ENCODE results near the gene FBXO7.

Gene FBXO7

DNA sequence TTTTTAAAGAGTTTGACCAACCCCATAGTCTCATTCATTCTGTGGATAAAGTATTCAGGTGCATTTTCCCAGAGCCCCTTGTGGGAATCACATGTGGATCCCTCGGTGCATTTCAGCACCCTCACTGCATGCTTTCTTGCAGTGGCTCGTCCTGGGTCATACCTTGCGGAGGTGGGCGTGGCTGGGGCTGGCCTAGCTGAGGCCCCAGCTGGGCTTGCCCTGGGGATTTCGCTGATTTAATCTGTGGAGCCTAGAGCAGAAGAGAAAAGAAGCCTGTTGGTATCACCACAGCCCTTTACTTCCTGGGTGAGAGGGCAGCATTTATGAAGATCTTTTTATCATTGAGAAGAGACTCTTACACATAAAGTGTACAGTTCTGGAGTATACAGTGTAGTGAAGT is 53.1 kb downstream of the FBXO7 start:
- no peak for DNase-seq
- in situ Hi-C loops (cut with MboI; ENCODE audit: low pct_unique_long_range_greater_than_20kb, low sequenced_read_pairs) = loop anchor here (10.0 to 25.0 kb wide), 2 partner anchors 267 to 460 kb away; no protein-coding TSS in a partner anchor

DNA sequence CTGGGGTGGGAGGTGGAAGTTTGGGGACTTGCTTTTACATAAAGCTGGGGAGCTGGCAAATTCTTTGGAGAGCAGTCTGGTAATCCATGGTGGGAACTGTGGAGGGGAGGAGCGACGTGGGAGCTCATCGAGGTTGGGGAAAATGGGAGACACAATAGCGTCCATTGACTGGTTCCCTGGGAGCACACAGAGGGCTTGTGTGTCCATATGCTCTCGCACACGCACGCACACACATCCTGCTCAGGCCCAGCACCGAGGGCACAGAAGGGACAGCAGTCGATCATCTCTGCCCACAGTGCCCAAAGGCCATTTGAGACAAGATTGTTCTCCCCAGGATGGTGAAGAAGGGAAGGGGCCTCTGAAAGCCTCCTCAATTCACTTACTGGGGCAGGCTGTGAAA is 53.7 kb downstream of the FBXO7 start:
- no peak for DNase-seq
- in situ Hi-C loops (cut with MboI; ENCODE audit: low pct_unique_long_range_greater_than_20kb, low sequenced_read_pairs) = loop anchor here (10.0 to 25.0 kb wide), 2 partner anchors 266 to 459 kb away; no protein-coding TSS in a partner anchor

DNA sequence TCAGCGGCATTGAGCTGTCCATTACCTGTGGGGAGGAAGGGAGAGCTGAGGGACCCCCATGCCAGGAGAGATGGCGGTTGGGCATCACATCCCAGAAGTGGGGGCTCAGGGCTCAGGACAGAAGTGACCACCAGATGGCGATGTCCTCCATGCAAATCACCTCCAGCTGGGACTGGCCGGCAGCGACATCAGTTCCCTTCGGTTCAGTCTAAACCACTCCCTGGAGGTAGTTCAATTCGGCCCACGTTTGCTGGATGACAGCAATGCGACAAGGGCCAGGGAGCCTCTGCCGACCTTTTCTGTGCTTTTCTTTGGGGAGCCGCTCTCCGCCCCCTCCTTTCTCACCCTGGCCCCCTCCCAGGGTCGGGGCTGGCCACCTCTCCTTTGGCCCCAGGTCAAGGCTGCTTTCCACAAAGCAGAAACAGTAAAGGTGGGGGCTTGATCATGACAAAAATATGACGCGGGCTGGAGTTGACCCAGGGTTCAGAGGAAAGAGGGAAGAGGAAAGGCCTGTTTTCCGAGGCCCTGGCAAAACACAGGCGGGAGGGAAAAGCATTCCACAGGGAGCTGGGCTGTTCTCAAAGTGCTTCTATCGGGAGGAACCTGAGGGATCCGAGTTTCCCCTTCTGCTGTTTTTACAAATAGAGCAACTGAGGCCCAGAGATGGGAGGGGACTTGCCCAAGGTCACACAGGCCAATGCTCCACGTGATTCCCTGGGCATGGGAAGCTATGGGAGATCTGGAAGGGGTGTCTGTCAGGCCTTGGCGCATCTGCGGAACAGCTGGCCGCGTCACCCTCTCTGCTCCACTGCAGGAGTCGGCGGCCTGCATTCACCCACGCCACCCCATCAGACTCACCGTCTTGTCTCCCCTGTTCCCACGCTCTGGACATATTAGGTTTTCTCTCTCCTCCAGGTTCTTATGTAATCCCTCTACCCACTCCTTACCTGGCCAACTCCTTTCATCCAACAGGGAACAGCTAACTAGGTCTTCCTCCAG is 54.7 kb downstream of the FBXO7 start:
- peak; percentile 76 for DNase-seq
- in situ Hi-C loops (cut with MboI; ENCODE audit: low pct_unique_long_range_greater_than_20kb, low sequenced_read_pairs) = loop anchor here (10.0 to 25.0 kb wide), 2 partner anchors 266 to 458 kb away; no protein-coding TSS in a partner anchor

- in situ Hi-C loops (cut with MboI; ENCODE audit: low pct_unique_long_range_greater_than_20kb, low sequenced_read_pairs) = loop anchor here (25.0 kb wide), 1 partner anchor 456 kb away; no protein-coding TSS in a partner anchor
- no peak for DNase-seq
These were observed 56.6 kb downstream of the FBXO7 start for GRCh38 chr22:32531228-32531627.

DNA sequence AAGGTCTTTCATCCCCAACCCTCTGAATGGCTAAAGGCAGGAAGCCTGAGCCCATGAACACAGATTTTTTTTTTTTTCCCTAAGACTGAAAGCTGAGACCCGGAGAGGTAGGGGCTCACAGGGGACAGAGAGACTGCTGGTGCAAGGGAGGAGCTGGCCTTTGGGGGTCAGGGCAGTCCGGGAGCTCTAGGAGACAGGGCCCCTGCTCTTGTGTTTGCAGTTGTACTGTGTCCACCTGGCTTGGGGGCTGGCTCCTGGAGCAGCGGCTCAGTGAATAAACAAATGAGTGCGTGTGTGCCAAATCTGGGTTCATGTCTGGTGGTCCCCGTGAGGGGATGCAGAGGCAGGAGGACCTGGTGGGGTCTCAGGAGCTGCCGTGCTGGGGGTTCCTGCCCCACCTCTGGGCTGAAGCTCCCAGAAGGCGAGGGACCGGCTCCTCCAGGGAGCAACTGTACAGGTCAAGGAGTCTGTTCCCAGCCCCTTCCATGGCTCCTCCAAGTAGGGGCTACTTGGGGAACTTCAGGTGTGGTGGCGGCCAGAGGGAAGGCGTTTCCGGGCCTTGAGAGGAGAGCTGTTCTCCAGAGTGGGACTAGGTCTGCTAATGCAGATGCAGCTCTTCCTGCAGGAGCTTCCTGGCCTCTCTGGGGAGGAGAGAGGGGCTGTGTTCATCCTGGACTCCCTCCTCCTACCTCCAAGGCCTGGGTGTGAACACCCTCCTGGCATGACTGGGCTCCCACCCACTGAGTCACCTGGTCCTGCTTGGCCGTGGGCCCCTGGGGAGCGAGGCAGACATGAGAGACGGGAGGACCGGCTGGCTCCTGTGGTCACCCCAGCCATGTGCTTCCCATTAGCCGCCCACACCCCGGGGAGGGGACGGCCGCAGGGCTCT is 57.6 kb downstream of the FBXO7 start:
- DNase-seq = no peak
- in situ Hi-C loops (cut with MboI; ENCODE audit: low pct_unique_long_range_greater_than_20kb, low sequenced_read_pairs) = loop anchor here (25.0 kb wide), 1 partner anchor 455 kb away; no protein-coding TSS in a partner anchor

DNA sequence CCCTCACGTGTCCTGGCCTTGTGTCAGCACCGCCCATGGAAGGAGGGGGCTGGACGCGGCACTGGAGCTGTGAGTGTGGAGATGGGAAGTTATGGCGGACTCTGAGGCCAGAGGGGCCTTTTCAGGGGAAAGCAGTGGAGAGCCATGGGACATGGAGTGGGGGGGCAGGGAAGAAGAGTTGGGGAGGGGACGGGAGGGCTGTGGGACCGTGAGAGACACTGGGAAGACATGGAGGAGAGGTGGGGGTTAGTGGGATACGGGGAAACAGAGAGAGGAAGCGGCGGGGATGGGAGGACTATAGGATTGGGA is 58.2 kb downstream of the FBXO7 start:
- no peak for DNase-seq
- in situ Hi-C loops (cut with MboI; ENCODE audit: low pct_unique_long_range_greater_than_20kb, low sequenced_read_pairs) = loop anchor here (25.0 kb wide), 1 partner anchor 455 kb away; no protein-coding TSS in a partner anchor

GRCh38 chr22:32533265-32534111 is 58.9 kb downstream of the FBXO7 start:
- no peak for DNase-seq
- in situ Hi-C loops (cut with MboI; ENCODE audit: low pct_unique_long_range_greater_than_20kb, low sequenced_read_pairs) = loop anchor here (25.0 kb wide), 1 partner anchor 454 kb away; no protein-coding TSS in a partner anchor

DNA sequence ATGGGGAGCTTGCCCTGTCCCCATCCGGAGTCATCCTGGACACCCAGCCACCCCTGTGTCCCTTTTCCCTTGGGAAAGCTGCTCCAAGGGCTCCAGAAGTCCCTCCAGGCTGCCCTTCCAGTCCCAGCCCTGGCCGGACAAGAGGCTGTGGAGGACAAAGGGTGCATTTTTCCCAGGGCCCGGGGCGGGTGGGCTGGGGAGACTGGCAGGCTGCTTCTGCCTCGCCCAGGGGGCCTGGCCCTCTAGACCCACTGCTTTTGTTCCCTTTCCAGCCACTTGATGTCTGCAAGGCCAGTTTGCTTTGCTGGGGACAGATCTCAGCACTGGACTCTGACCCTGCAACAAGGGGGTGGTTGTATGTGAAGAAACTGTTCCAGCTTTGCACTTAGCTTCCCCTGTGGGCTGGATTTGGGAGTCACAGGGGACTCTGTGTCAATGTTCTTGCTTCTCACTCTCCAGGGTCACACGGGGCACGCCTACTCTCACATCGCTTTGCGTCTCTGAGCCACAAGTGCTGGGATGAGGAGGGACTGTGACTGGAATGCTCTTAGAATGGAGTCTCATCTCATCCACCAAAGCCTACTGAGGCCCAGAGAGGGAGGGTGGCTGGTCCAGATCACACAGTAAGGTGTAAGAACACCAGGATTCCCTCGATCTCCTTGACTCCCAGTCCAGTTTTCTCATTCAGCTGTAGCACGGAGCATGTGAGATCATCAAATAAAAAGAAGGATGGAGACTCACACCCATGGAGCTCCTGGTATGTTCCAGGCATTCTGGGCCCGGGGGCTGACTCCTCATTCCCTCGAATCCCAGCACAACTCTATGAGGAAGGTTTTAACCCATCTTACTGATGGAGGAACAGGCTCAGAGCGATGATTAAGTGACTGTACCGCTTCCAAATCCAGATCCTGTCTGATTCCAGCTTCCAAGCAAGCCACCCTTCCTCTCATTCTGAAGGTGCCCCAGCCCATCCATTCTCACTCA is 59.9 kb downstream of the FBXO7 start:
- in situ Hi-C loops (cut with MboI; ENCODE audit: low pct_unique_long_range_greater_than_20kb, low sequenced_read_pairs) = loop anchor here (25.0 kb wide), 1 partner anchor 453 kb away; no protein-coding TSS in a partner anchor
- DNase-seq = no peak

- no peak for DNase-seq
- in situ Hi-C loops (cut with MboI; ENCODE audit: low pct_unique_long_range_greater_than_20kb, low sequenced_read_pairs) = loop anchor here (25.0 kb wide), 1 partner anchor 452 kb away; no protein-coding TSS in a partner anchor
These were observed 61.0 kb downstream of the FBXO7 start for GRCh38 chr22:32535531-32536190.

DNA sequence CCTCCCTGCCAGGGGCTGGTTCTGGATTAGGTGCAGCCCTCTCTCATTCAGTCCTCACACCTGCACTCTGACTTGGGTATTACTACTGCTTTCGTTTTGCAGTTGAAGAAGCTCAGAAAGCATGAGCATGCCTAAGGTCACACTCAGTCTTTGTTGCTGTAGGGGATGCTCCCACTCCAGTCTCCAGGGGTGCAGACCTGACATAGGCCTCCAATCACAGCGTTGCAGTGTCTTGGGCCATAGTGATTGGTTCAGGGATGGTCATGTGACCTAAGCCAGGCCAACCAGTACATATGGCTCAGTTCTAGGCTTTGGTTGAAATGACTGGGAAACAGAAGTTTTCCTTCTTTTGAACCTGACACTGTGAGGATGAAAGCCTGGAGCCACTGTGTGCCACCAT is 61.7 kb downstream of the FBXO7 start:
- in situ Hi-C loops (cut with MboI; ENCODE audit: low pct_unique_long_range_greater_than_20kb, low sequenced_read_pairs) = loop anchor here (25.0 kb wide), 1 partner anchor 451 kb away; no protein-coding TSS in a partner anchor
- no peak for DNase-seq

DNA sequence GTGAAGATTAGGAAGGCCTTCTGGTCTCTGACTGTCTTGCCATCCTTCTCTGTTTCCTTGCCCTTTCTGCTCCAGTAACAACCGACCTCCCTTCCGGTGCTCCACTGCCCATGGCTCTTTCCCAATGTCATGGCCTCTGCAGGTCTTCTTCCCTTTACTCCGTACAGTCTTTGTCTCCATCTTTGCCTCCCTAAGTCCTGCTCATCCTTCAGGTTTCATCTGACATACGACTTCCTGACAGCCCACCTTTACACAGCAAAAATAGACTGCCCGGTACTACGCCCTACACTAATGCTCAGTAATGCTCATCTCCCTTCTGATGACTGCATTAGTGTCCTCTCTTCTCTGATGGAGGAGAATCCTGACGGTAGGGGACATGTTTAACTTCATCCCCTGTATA is 63.9 kb downstream of the FBXO7 start:
- DNase-seq = no peak
- in situ Hi-C loops (cut with MboI; ENCODE audit: low pct_unique_long_range_greater_than_20kb, low sequenced_read_pairs) = loop anchor here (25.0 kb wide), 1 partner anchor 449 kb away; no protein-coding TSS in a partner anchor

DNA sequence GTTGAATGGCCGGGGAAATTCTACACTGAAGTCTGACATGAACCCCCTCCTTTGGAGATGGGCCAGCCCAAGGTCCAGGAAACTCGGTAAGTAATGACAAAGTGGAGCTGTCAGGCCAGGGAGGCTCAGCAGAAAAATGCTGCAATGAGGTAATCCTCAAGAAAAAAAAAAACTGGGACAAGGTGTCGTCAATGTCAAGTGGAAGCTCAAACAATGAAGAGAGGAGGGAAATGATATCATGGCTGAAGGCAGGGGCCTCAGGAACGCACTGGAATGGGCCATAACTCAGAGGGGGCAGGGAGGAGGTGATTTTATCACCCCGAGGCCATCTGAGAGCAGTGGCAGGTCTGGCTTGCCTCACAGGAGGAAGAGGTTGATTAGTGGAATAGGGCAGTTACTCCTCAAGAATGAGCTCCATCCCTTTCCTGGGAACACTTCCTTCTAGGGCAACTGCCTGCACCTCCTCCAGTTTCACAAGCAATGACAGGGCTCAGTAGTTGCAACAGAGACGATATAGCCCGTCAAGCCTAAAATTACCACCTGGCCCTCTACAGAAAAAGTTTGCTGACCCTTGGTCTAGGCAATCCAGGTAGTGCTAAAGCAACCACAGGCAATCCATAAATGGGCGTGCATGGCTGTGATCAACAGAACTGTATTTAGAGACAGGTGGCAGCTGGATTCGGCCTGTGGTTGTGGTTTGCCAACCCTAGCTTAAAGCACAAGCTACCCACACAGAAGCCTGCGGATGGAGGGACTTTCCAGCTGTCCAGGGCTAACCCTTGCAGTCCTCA is 65.2 kb downstream of the FBXO7 start:
- in situ Hi-C loops (cut with MboI; ENCODE audit: low pct_unique_long_range_greater_than_20kb, low sequenced_read_pairs) = loop anchor here (25.0 kb wide), 1 partner anchor 447 kb away; no protein-coding TSS in a partner anchor
- no peak for DNase-seq

DNA sequence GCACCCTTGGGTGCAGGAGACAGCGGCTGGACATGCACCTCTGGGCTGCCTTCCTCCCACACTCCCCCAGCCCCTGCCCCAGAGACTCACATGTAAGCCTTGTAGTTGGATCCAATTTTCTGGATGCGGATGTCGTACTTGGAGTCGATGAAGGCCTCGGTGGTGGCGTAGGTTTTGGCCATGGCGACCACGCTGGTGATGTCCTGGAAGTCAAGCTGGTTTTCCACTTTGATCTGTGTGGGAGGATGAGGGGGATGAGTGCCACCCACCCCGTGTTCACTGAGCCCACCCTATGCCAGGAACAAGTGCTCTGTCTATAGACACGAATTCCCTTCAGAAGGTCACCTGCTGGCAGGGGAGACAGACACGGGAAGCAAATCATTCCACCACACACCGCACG is 66.9 kb downstream of the FBXO7 start:
- no peak for DNase-seq
- in situ Hi-C loops (cut with MboI; ENCODE audit: low pct_unique_long_range_greater_than_20kb, low sequenced_read_pairs) = loop anchor here (25.0 kb wide), 1 partner anchor 446 kb away; no protein-coding TSS in a partner anchor

DNA sequence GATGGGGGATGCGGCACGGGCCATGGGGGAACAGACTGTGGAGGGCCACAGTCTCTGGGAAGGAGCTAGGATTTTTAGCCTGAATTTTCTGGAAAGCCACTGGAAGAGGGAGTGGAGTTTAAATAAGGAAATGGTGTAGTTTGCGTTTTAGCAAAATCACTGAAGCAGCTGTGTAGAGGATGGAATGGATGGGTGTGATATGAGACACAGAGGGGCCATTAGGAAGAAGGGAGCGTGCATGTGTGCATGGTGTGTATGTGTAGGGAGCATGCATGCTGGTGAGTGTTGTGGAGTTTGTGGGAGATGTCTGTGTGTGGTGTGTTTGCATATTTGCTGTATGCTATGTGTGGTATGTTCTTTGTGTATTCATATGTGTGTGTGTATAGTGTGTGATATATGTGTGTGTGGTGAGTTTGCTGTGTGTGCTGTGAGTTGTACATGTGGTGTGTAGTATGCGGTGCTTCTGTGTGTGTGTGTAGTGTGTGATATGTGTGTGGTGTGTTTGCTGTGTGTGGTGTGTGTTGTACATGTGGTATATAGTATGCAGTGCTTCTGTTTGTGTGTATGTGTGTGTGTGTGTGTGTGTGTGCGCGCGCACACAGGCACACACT is 67.6 kb downstream of the FBXO7 start:
- in situ Hi-C loops (cut with MboI; ENCODE audit: low pct_unique_long_range_greater_than_20kb, low sequenced_read_pairs) = loop anchor here (25.0 kb wide), 1 partner anchor 445 kb away; no protein-coding TSS in a partner anchor
- DNase-seq = no peak

- in situ Hi-C loops (cut with MboI; ENCODE audit: low pct_unique_long_range_greater_than_20kb, low sequenced_read_pairs) = loop anchor here (25.0 kb wide), 1 partner anchor 444 kb away; no protein-coding TSS in a partner anchor
- DNase-seq = no peak
These were observed 68.2 kb downstream of the FBXO7 start for GRCh38 chr22:32542677-32543357.

All from KBM-7 (cell line).